Esophagus muscularis mucosa (tissue), 3 donors: ENCODE results near the gene CSAD.

Source experiments
- POLR2A ChIP-seq: fragments of 450-650 bp; IDR thresholded peaks from one replicate; pipeline ENCODE4 v1.6.1; 2017; ENCODE audit warnings: antibody characterized with exemption, moderate library complexity, mild to moderate bottlenecking, low read depth
- POLR2AphosphoS5 ChIP-seq, 2 donors: sonication (generic); formaldehyde crosslinking; IDR thresholded peaks; one replicate each; pipeline ENCODE4 v1.6.1; 2017; ENCODE audit warnings: antibody characterized with exemption in 2 of 2
- TF ChIP-seq, protein P1 (sequence below), 3 experiments: fragments of 200-600 bp in 2 of 3; fragments of 450-650 bp in 1 of 3; sonication (generic) in 2 of 3; IDR thresholded peaks; one replicate each; pipeline ENCODE4 v1.5.1; 2017 to 2019; ENCODE audit warnings: antibody characterized with exemption in 3 of 3, mild to moderate bottlenecking in 2 of 3, moderate library complexity in 1 of 3

DNA sequence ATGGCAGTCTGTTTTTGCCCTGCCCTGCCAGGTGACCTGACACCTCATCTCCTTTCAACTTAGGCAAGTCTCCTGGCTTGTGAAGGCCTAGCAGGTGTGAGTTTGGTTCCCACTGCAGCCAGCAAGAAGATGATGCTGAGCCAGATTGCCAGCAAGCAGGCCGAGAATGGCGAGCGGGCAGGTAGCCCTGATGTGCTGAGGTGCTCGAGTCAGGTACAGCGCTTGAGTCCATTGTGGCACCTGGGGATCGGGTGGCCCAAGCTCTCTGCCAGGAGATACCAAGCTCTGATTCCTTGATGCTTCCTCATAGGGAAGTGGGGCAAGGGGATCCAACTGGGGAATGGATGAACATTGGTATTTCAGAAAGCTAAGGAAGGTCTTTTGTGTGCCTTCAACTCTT, 4.1 kb upstream of the CSAD start:
- TF ChIP-seq, protein P1, sequence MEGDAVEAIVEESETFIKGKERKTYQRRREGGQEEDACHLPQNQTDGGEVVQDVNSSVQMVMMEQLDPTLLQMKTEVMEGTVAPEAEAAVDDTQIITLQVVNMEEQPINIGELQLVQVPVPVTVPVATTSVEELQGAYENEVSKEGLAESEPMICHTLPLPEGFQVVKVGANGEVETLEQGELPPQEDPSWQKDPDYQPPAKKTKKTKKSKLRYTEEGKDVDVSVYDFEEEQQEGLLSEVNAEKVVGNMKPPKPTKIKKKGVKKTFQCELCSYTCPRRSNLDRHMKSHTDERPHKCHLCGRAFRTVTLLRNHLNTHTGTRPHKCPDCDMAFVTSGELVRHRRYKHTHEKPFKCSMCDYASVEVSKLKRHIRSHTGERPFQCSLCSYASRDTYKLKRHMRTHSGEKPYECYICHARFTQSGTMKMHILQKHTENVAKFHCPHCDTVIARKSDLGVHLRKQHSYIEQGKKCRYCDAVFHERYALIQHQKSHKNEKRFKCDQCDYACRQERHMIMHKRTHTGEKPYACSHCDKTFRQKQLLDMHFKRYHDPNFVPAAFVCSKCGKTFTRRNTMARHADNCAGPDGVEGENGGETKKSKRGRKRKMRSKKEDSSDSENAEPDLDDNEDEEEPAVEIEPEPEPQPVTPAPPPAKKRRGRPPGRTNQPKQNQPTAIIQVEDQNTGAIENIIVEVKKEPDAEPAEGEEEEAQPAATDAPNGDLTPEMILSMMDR (IDR thresholded peaks at IDR 0.05) = no peak
- TF ChIP-seq POLR2AphosphoS5 (IDR thresholded peaks at IDR 0.05) (no peak), POLR2A (no peak)
